Neural cell (in vitro differentiated cells): ENCODE measurements around the gene NEURL1. TPM values are rescaled to one million over a fixed set of nuclear protein-coding genes. Genes with fewer than 3 reads are reported as not detected.

Source experiments
- H2AFZ ChIP-seq: fragments of 200-600, 300-800 bp; sonication (generic), shearing (Covaris generic); 2 replicates; pipeline ENCODE4 v1.6.0; 2014; ENCODE audit warnings: low read depth, mild to moderate bottlenecking, antibody characterized with exemption, low read length, moderate library complexity
- H3F3A ChIP-seq: fragments of 200-600 bp; shearing (Covaris generic); 2 replicates; pipeline ENCODE4 v1.6.1; 2016; ENCODE audit warnings: mild to moderate bottlenecking, moderate library complexity, mixed read lengths, antibody characterized with exemption, low read length; ENCODE audit not compliant: insufficient read depth, poor library complexity, severe bottlenecking
- H3K27ac ChIP-seq: fragments of 200-600, 300-800 bp; sonication (generic), shearing (Covaris generic); 2 replicates; pipeline ENCODE4 v1.5.1; 2014; ENCODE audit warnings: mild to moderate bottlenecking, low read length, moderate library complexity
- H3K27me3 ChIP-seq: fragments of 300-800, 200-600 bp; sonication (generic), shearing (Covaris generic); 2 replicates; pipeline ENCODE4 v1.6.0; 2014; ENCODE audit warnings: mild to moderate bottlenecking, low read depth, low read length, moderate library complexity; ENCODE audit not compliant: insufficient read depth
- H3K36me3 ChIP-seq: fragments of 300-800, 200-600 bp; sonication (generic), shearing (Covaris generic); 2 replicates; pipeline ENCODE4 v1.5.1; 2014; ENCODE audit warnings: mild to moderate bottlenecking, antibody characterized with exemption, low read length, moderate library complexity; ENCODE audit not compliant: insufficient read depth
- H3K4me2 ChIP-seq: fragments of 300-800, 200-600 bp; sonication (generic), shearing (Covaris generic); 2 replicates; pipeline ENCODE4 v1.6.0; 2014; ENCODE audit warnings: mild to moderate bottlenecking, low read length
- H3K4me3 ChIP-seq: fragments of 300-800, 200-600 bp; sonication (generic), shearing (Covaris generic); 2 replicates; pipeline ENCODE4 v1.5.1; 2014; ENCODE audit warnings: mild to moderate bottlenecking, low read length, moderate library complexity
- H3K79me2 ChIP-seq: fragments of 200-600 bp; shearing (Covaris generic); replicated peaks from 2 replicates; pipeline ENCODE4 v1.6.0; 2014; ENCODE audit warnings: mild to moderate bottlenecking, low read length, moderate library complexity; ENCODE audit not compliant: insufficient read depth
- H3K9ac ChIP-seq: fragments of 300-800, 200-600 bp; sonication (generic), shearing (Covaris generic); 2 replicates; pipeline ENCODE4 v1.6.1; 2016; ENCODE audit warnings: mild to moderate bottlenecking, low read length, mixed read lengths
- H3K9me2 ChIP-seq: fragments of 200-600 bp; shearing (Covaris generic); 2 replicates; pipeline ENCODE4 v1.6.1; 2016; ENCODE audit warnings: mild to moderate bottlenecking, low read length, mixed read lengths; ENCODE audit not compliant: insufficient read depth
- H3K9me3 ChIP-seq: fragments of 200-600, 300-800 bp; sonication (generic), shearing (Covaris generic); 2 replicates; pipeline ENCODE4 v1.6.1; 2016; ENCODE audit warnings: mild to moderate bottlenecking, mixed run types, low read length, moderate library complexity, mixed read lengths
- H4K20me1 ChIP-seq: fragments of 200-600 bp; shearing (Covaris generic); 2 replicates; pipeline ENCODE4 v1.6.1; 2016; ENCODE audit warnings: mild to moderate bottlenecking, mixed run types; ENCODE audit not compliant: insufficient read depth
- CTCF ChIP-seq: fragments of 450-650 bp; IDR thresholded peaks from 2 replicates; pipeline ENCODE4 v1.5.1; 2014; ENCODE audit warnings: antibody characterized with exemption, mild to moderate bottlenecking, moderate library complexity; ENCODE audit not compliant: poor library complexity, severe bottlenecking
- EP300 ChIP-seq: fragments of 450-650 bp; conservative IDR thresholded peaks from 2 replicates; pipeline ENCODE4 v1.6.1; 2014; ENCODE audit warnings: antibody characterized with exemption, mild to moderate bottlenecking, moderate library complexity; ENCODE audit not compliant: poor library complexity, severe bottlenecking
- EZH2 ChIP-seq: fragments of 200-600, 300-800 bp; shearing (Covaris generic), sonication (generic); IDR thresholded peaks from 2 replicates; pipeline ENCODE4 v1.6.1; 2014; ENCODE audit warnings: antibody characterized with exemption, low read length, borderline replicate concordance, mild to moderate bottlenecking; ENCODE audit not compliant: insufficient read depth, poor library complexity, severe bottlenecking
- MXI1 ChIP-seq: fragments of 450-650 bp; conservative IDR thresholded peaks from 2 replicates; pipeline ENCODE4 v1.6.1; 2014; ENCODE audit warnings: antibody characterized with exemption, mild to moderate bottlenecking; ENCODE audit not compliant: poor library complexity, severe bottlenecking
- RAD21 ChIP-seq: fragments of 450-650 bp; conservative IDR thresholded peaks from 2 replicates; pipeline ENCODE4 v1.6.1; 2014; ENCODE audit warnings: antibody characterized with exemption, mild to moderate bottlenecking, moderate library complexity
- SMC3 ChIP-seq: fragments of 450-650 bp; conservative IDR thresholded peaks from 2 replicates; pipeline ENCODE4 v1.6.1; 2014; ENCODE audit warnings: antibody characterized with exemption, mild to moderate bottlenecking, moderate library complexity; ENCODE audit not compliant: poor library complexity
- TAF1 ChIP-seq: IDR thresholded peaks from 2 replicates; pipeline ENCODE4 v1.6.1; 2012; ENCODE audit warnings: low read depth
- polyA plus RNA-seq: library from polyadenylated mRNA; depleted of rRNA; stranded (reverse); fragments of >200 nt; gene quantifications from 2 replicates; pipeline ENCODE4 v1.2.3, GENCODE V29; 2014
- TF ChIP-seq, protein P1 (sequence below): IDR thresholded peaks from 2 replicates; pipeline ENCODE4 v1.6.1; 2012; ENCODE audit warnings: borderline replicate concordance

The NEURL1 gene
- polyA plus RNA-seq, 1 donor from 2014 or later = 12.3 TPM

GRCh38 chr10:103512591-103513379, 19.3 kb downstream of the NEURL1 start:
- no peak overlapping the region for H3K9ac ChIP-seq
- no peaks in the 10 kb centered on the region for H3F3A ChIP-seq
- H2AFZ ChIP-seq = no peak overlapping the region
- TF ChIP-seq EZH2 (no peak), MXI1 (no peak), CTCF (no peak), SMC3 (no peak), TAF1 (no peak)
- H4K20me1 ChIP-seq = no peaks in the 10 kb centered on the region
- no peak overlapping the region for H3K4me2 ChIP-seq
- no peaks in the 10 kb centered on the region for H3K27me3 ChIP-seq
- H3K79me2 ChIP-seq = no peaks in the 10 kb centered on the region
- no peaks in the 10 kb centered on the region for H3K9me3 ChIP-seq
- H3K36me3 ChIP-seq = no peaks in the 10 kb centered on the region
- no peak overlapping the region for H3K4me3 ChIP-seq
- H3K9me2 ChIP-seq = no peaks in the 10 kb centered on the region
- no peak overlapping the region for H3K27ac ChIP-seq

GRCh38 chr10:103513380-103514060, 20.0 kb downstream of the NEURL1 start:
- no peaks in the 10 kb centered on the region for H3K9me2 ChIP-seq
- no peaks in the 10 kb centered on the region for H3K9me3 ChIP-seq
- H3K27ac ChIP-seq = no peak overlapping the region
- H2AFZ ChIP-seq = no peak overlapping the region
- H3K4me2 ChIP-seq = no peak overlapping the region
- no peaks in the 10 kb centered on the region for H3F3A ChIP-seq
- no peaks in the 10 kb centered on the region for H3K27me3 ChIP-seq
- no peaks in the 10 kb centered on the region for H4K20me1 ChIP-seq
- no peak overlapping the region for H3K9ac ChIP-seq
- H3K36me3 ChIP-seq = no peaks in the 10 kb centered on the region
- no peaks in the 10 kb centered on the region for H3K79me2 ChIP-seq
- TF ChIP-seq RAD21 = no peak
- H3K4me3 ChIP-seq = no peak overlapping the region

- Histone ChIP-seq H3K9me3 (no peaks in the 10 kb centered on the region), H3K9me2 (no peaks in the 10 kb centered on the region), H3K27ac (no peak overlapping the region), H3K4me2 (no peak overlapping the region), H3K27me3 (no peaks in the 10 kb centered on the region), H3K4me3 (no peak overlapping the region), H2AFZ (no peak overlapping the region), H3F3A (no peaks in the 10 kb centered on the region), H3K36me3 (no peaks in the 10 kb centered on the region), H4K20me1 (no peaks in the 10 kb centered on the region), H3K79me2 (no peaks in the 10 kb centered on the region), H3K9ac (no peak overlapping the region)
- TF ChIP-seq EP300 (no peak), EZH2 (no peak), RAD21 (no peak)
- TF ChIP-seq, protein P1, sequence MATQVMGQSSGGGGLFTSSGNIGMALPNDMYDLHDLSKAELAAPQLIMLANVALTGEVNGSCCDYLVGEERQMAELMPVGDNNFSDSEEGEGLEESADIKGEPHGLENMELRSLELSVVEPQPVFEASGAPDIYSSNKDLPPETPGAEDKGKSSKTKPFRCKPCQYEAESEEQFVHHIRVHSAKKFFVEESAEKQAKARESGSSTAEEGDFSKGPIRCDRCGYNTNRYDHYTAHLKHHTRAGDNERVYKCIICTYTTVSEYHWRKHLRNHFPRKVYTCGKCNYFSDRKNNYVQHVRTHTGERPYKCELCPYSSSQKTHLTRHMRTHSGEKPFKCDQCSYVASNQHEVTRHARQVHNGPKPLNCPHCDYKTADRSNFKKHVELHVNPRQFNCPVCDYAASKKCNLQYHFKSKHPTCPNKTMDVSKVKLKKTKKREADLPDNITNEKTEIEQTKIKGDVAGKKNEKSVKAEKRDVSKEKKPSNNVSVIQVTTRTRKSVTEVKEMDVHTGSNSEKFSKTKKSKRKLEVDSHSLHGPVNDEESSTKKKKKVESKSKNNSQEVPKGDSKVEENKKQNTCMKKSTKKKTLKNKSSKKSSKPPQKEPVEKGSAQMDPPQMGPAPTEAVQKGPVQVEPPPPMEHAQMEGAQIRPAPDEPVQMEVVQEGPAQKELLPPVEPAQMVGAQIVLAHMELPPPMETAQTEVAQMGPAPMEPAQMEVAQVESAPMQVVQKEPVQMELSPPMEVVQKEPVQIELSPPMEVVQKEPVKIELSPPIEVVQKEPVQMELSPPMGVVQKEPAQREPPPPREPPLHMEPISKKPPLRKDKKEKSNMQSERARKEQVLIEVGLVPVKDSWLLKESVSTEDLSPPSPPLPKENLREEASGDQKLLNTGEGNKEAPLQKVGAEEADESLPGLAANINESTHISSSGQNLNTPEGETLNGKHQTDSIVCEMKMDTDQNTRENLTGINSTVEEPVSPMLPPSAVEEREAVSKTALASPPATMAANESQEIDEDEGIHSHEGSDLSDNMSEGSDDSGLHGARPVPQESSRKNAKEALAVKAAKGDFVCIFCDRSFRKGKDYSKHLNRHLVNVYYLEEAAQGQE = no peak
Measured at GRCh38 chr10:103514244-103514643, 20.7 kb downstream of the NEURL1 start.
